PFSK-1 (cell line): Measurements from ENCODE around the gene PRR14L.

Experiments
- FOXP2 ChIP-seq: optimal IDR thresholded peaks from 2 replicates; pipeline ENCODE3; 2011; ENCODE audit warnings: borderline replicate concordance, control low read depth, inconsistent platforms; ENCODE audit not compliant: insufficient read depth; ENCODE audit errors: extremely low read length, extremely low read depth
- REST ChIP-seq, 2 experiments: IDR thresholded peaks; 2 replicates each; pipeline versions ENCODE4 v1.6.1 to v1.8.0; 2011 to 2012; ENCODE audit warnings: low read depth in 2 of 2, low read length in 2 of 2, control low read depth in 1 of 2, inconsistent platforms in 1 of 2, mild to moderate bottlenecking in 1 of 2, moderate library complexity in 1 of 2; ENCODE audit not compliant: insufficient read depth in 1 of 2
- SIN3A ChIP-seq: IDR thresholded peaks from 2 replicates; pipeline ENCODE4 v1.6.1; 2012; ENCODE audit warnings: mild to moderate bottlenecking, low read length, moderate library complexity, borderline replicate concordance; ENCODE audit not compliant: insufficient read depth
- TAF1 ChIP-seq: IDR thresholded peaks from 2 replicates; pipeline ENCODE4 v1.6.1; 2012; ENCODE audit warnings: low read length, control low read depth, borderline replicate concordance; ENCODE audit not compliant: insufficient read depth

- no peak for TF ChIP-seq TAF1
- no peak for TF ChIP-seq SIN3A
- TF ChIP-seq REST (IDR thresholded peaks at IDR 0.05; ENCODE audit: insufficient read depth in 1 of 2, low read depth in 2 of 2, low read length in 2 of 2) = no peak
- no peak for TF ChIP-seq FOXP2
These were observed 4.9 kb upstream of the PRR14L start for GRCh38 chr22:31754813-31755212.
